HEK293 (cell line): ENCODE data around the gene GSTP1.

Source experiments
- CTCF ChIA-PET: fragments of 350-600 bp; formaldehyde crosslinking; extraction: SDS; loops from one replicate; lab custom pipeline; 2021; ENCODE audit warnings: antibody characterized with exemption; lab: Yijun Ruan, JAX
- POLR2A ChIA-PET: fragments of 300-600 bp; formaldehyde crosslinking; extraction: SDS; loops from one replicate; lab custom pipeline; 2020; ENCODE audit warnings: antibody characterized with exemption, inconsistent platforms; lab: Yijun Ruan, JAX
- H3K27ac ChIP-seq: fragments of 200-500 bp; sonication (Bioruptor generic); 2 replicates; pipeline ENCODE4 v1.5.1; 2014; ENCODE audit warnings: low read depth, low read length, control low read depth, inconsistent platforms; ENCODE audit errors: extremely low read depth
- H3K36me3 ChIP-seq, 2 experiments: fragments of 200-500 bp in 1 of 2; sonication (Bioruptor generic) in 1 of 2; 1 replicate in 1 of 2; 2 replicates in 1 of 2; pipeline ENCODE4 v1.5.1; 2014 to 2017; ENCODE audit warnings: inconsistent platforms in 2 of 2, low read length in 2 of 2; ENCODE audit not compliant: control insufficient read depth in 2 of 2, insufficient read depth in 1 of 2
- H3K4me1 ChIP-seq: fragments of 200-500 bp; sonication (Bioruptor generic); 2 replicates; pipeline ENCODE4 v1.5.1; 2014; ENCODE audit warnings: mild to moderate bottlenecking, low read length, inconsistent platforms; ENCODE audit not compliant: control insufficient read depth, insufficient read depth
- H3K4me3 ChIP-seq: 2 replicates; pipeline ENCODE4 v1.5.1; 2011; ENCODE audit warnings: low read depth, mild to moderate bottlenecking, control low read depth, low read length, moderate library complexity
- H3K9me3 ChIP-seq: fragments of 200-500 bp; sonication (Bioruptor generic); 2 replicates; pipeline ENCODE4 v1.5.1; 2014; ENCODE audit warnings: low read depth, low read length, inconsistent platforms; ENCODE audit not compliant: control insufficient read depth, insufficient read depth
- BCL11B ChIP-seq: fragments of 450-650 bp; formaldehyde crosslinking; IDR thresholded peaks from 2 replicates; pipeline ENCODE4 v1.5.1; 2016; ENCODE audit warnings: low read depth, missing biosample characterization, missing genetic modification characterization
- GLI2 ChIP-seq: fragments of 450-650 bp; formaldehyde crosslinking; IDR thresholded peaks from 2 replicates; pipeline ENCODE4; 2017; ENCODE audit warnings: missing biosample characterization, missing genetic modification characterization, low read depth, borderline replicate concordance
- KLF8 ChIP-seq: fragments of 450-650 bp; formaldehyde crosslinking; IDR thresholded peaks from 2 replicates; pipeline ENCODE4 v1.5.1; 2016; ENCODE audit warnings: missing biosample characterization, missing genetic modification characterization
- PRDM1 ChIP-seq: fragments of 450-650 bp; formaldehyde crosslinking; IDR thresholded peaks from 2 replicates; pipeline ENCODE4; 2016; ENCODE audit warnings: missing biosample characterization, missing genetic modification characterization
- ZBTB21 ChIP-seq: fragments of 450-650 bp; formaldehyde crosslinking; IDR thresholded peaks from 2 replicates; pipeline ENCODE4 v1.5.1; 2017; ENCODE audit warnings: missing biosample characterization, missing genetic modification characterization
- ZNF140 ChIP-seq: fragments of 450-650 bp; formaldehyde crosslinking; IDR thresholded peaks from 2 replicates; pipeline ENCODE4 v1.5.1; 2016; ENCODE audit warnings: missing biosample characterization, missing genetic modification characterization
- ZNF211 ChIP-seq: fragments of 450-650 bp; formaldehyde crosslinking; IDR thresholded peaks from 2 replicates; pipeline ENCODE4 v1.5.1; 2016; ENCODE audit warnings: low read depth, missing biosample characterization, missing genetic modification characterization
- ZNF223 ChIP-seq: fragments of 450-650 bp; formaldehyde crosslinking; IDR thresholded peaks from 2 replicates; pipeline ENCODE4 v1.5.1; 2016; ENCODE audit warnings: missing biosample characterization, missing genetic modification characterization
- ZNF302 ChIP-seq: fragments of 450-650 bp; formaldehyde crosslinking; IDR thresholded peaks from 2 replicates; pipeline ENCODE4 v1.5.1; 2016; ENCODE audit warnings: missing biosample characterization, missing genetic modification characterization, low read depth
- ZNF311 ChIP-seq: fragments of 450-650 bp; formaldehyde crosslinking; IDR thresholded peaks from 2 replicates; pipeline ENCODE4 v1.5.1; 2017; ENCODE audit warnings: missing biosample characterization, missing genetic modification characterization, borderline replicate concordance
- ZNF558 ChIP-seq: fragments of 450-650 bp; formaldehyde crosslinking; IDR thresholded peaks from 2 replicates; pipeline ENCODE4 v1.5.1; 2016; ENCODE audit warnings: missing biosample characterization, missing genetic modification characterization
- ZNF621 ChIP-seq: fragments of 450-650 bp; formaldehyde crosslinking; IDR thresholded peaks from 2 replicates; pipeline ENCODE4 v1.5.1; 2017; ENCODE audit warnings: missing biosample characterization, missing genetic modification characterization
- ZNF654 ChIP-seq: fragments of 450-650 bp; formaldehyde crosslinking; IDR thresholded peaks from 2 replicates; pipeline ENCODE4 v1.5.1; 2016; ENCODE audit warnings: low read depth, missing biosample characterization, missing genetic modification characterization
- ZNF76 ChIP-seq: fragments of 450-650 bp; formaldehyde crosslinking; IDR thresholded peaks from 2 replicates; pipeline ENCODE4; 2016; ENCODE audit warnings: low read depth, missing biosample characterization, missing genetic modification characterization, borderline replicate concordance
- ZNF777 ChIP-seq: fragments of 450-650 bp; formaldehyde crosslinking; IDR thresholded peaks from 2 replicates; pipeline ENCODE4 v1.5.1; 2017; ENCODE audit warnings: missing biosample characterization, missing genetic modification characterization, borderline replicate concordance
- TF ChIP-seq, protein P1 (sequence below): fragments of 450-650 bp; formaldehyde crosslinking; IDR thresholded peaks from 2 replicates; pipeline ENCODE4 v1.5.1; 2016; ENCODE audit warnings: missing biosample characterization, missing genetic modification characterization
- TF ChIP-seq, protein P2 (sequence below): fragments of 450-650 bp; formaldehyde crosslinking; IDR thresholded peaks from 2 replicates; pipeline ENCODE4 v1.5.1; 2016; ENCODE audit warnings: missing biosample characterization, missing genetic modification characterization, low read depth
- TF ChIP-seq, protein P3 (sequence below): fragments of 450-650 bp; formaldehyde crosslinking; IDR thresholded peaks from 2 replicates; pipeline ENCODE4 v1.5.1; 2016; ENCODE audit warnings: missing biosample characterization, missing genetic modification characterization
- TF ChIP-seq, protein P4 (sequence below): fragments of 450-650 bp; formaldehyde crosslinking; IDR thresholded peaks from 2 replicates; pipeline ENCODE4 v1.5.1; 2016; ENCODE audit warnings: missing biosample characterization, missing genetic modification characterization

GSTP1 gene

DNA sequence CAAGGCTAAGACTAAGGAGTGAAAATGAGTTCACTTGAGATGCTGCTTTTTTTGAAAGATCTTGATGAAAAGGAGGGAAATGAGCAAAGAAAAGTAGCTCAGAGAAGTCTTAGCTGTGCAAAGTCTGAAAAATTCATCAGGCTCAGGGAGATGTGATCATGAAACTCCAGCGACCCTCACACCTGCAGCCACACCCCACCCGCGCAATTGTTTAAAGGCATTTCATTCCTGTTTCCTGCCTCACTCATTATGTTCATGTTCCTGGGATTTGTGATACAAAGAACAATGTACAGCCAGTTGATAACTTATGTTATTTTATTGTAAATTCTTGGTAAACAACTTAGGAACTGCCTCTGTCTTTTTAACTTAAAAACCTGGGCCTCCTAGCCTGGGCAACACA, 8.7 kb upstream of the GSTP1 start:
- CTCF ChIA-PET: interaction anchor here (0.6 kb wide), 1 partner anchor 110 kb away, joined by 3 read pairs; no protein-coding TSS in a partner anchor
- POLR2A ChIA-PET: no interaction called here
- H3K27ac ChIP-seq: no peak overlapping the region
- TF ChIP-seq ZNF76 (tag by site-specific recombination) (no peak), PRDM1 (tag by site-specific recombination) (no peak), ZBTB21 (no peak), ZNF621 (tag by site-specific recombination) (no peak), ZNF558 (tag by site-specific recombination) (no peak), KLF8 (tag by site-specific recombination) (no peak), GLI2 (tag by site-specific recombination) (no peak), ZNF654 (tag by site-specific recombination) (no peak), ZNF302 (tag by site-specific recombination) (no peak), ZNF223 (tag by site-specific recombination) (no peak)
- TF ChIP-seq, protein P1, sequence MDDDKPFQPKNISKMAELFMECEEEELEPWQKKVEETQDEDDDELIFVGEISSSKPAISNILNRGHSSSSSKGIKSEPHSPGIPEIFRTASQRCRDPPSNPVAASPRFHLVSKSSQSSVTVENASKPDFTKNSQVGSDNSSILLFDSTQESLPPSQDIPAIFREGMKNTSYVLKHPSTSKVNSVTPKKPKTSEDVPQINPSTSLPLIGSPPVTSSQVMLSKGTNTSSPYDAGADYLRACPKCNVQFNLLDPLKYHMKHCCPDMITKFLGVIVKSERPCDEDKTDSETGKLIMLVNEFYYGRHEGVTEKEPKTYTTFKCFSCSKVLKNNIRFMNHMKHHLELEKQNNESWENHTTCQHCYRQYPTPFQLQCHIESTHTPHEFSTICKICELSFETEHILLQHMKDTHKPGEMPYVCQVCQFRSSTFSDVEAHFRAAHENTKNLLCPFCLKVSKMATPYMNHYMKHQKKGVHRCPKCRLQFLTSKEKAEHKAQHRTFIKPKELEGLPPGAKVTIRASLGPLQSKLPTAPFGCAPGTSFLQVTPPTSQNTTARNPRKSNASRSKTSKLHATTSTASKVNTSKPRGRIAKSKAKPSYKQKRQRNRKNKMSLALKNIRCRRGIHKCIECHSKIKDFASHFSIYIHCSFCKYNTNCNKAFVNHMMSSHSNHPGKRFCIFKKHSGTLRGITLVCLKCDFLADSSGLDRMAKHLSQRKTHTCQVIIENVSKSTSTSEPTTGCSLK (tag by site-specific recombination): no peak
- TF ChIP-seq, protein P2, sequence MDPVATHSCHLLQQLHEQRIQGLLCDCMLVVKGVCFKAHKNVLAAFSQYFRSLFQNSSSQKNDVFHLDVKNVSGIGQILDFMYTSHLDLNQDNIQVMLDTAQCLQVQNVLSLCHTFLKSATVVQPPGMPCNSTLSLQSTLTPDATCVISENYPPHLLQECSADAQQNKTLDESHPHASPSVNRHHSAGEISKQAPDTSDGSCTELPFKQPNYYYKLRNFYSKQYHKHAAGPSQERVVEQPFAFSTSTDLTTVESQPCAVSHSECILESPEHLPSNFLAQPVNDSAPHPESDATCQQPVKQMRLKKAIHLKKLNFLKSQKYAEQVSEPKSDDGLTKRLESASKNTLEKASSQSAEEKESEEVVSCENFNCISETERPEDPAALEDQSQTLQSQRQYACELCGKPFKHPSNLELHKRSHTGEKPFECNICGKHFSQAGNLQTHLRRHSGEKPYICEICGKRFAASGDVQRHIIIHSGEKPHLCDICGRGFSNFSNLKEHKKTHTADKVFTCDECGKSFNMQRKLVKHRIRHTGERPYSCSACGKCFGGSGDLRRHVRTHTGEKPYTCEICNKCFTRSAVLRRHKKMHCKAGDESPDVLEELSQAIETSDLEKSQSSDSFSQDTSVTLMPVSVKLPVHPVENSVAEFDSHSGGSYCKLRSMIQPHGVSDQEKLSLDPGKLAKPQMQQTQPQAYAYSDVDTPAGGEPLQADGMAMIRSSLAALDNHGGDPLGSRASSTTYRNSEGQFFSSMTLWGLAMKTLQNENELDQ (tag by site-specific recombination): no peak
- TF ChIP-seq, all 188 proteins: peak for 0
- H3K4me3 ChIP-seq: no peak overlapping the region
- no peaks in the 10 kb centered on the region for H3K9me3 ChIP-seq
- H3K36me3 ChIP-seq: no peaks in the 10 kb centered on the region
- H3K4me1 ChIP-seq: no peaks in the 10 kb centered on the region

DNA sequence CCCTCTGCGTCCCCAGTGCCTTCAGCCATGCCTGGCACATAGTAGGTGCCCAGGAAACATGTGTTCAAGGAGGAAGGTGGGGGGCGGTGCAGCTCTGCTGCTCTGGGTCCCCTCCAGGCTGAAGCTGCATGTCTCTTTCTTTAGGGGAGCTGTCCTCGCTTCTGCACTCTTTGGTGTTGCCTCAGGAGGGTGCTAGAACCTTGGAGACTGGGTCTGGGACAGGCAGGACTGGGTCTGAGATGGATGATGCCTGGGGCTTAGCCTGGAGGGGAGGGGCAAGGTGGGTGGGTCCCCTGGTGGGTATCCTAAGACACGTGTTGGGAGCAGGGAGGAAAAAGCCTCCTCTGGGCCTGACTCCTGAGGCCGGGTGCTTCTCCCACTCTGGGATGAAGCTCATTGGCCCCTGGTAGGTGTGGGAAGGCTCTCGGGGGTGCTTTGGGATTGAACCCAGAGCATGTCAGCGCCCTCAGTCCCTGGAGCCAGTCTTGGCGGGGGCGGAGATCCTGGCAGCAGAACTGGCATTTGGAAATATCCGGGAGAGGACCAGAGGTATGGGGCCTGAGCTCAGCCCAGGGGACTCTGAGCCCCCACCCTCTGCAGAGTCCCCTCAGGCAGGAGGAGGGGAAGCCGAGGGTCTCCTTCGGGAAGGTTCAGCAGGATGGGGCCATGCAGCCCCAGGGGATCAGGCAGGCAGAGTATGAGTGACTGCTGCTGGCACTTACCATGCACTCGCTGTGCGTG, 6.7 kb upstream of the GSTP1 start:
- no peaks in the 10 kb centered on the region for H3K9me3 ChIP-seq
- H3K4me3 ChIP-seq: no peak overlapping the region
- ChIA-PET CTCF (interaction anchor here (0.6 to 1.7 kb wide), 6 partner anchors 22 to 436 kb away, joined by 3 to 5 read pairs (median 4); partner anchors contain the start of gene TBX10), POLR2A (no interaction called here)
- no peak for TF ChIP-seq ZNF311
- TF ChIP-seq ZNF621 (tag by site-specific recombination): no peak
- TF ChIP-seq ZNF777 (tag by site-specific recombination): no peak
- no peak for TF ChIP-seq ZNF211
- TF ChIP-seq, protein P3, sequence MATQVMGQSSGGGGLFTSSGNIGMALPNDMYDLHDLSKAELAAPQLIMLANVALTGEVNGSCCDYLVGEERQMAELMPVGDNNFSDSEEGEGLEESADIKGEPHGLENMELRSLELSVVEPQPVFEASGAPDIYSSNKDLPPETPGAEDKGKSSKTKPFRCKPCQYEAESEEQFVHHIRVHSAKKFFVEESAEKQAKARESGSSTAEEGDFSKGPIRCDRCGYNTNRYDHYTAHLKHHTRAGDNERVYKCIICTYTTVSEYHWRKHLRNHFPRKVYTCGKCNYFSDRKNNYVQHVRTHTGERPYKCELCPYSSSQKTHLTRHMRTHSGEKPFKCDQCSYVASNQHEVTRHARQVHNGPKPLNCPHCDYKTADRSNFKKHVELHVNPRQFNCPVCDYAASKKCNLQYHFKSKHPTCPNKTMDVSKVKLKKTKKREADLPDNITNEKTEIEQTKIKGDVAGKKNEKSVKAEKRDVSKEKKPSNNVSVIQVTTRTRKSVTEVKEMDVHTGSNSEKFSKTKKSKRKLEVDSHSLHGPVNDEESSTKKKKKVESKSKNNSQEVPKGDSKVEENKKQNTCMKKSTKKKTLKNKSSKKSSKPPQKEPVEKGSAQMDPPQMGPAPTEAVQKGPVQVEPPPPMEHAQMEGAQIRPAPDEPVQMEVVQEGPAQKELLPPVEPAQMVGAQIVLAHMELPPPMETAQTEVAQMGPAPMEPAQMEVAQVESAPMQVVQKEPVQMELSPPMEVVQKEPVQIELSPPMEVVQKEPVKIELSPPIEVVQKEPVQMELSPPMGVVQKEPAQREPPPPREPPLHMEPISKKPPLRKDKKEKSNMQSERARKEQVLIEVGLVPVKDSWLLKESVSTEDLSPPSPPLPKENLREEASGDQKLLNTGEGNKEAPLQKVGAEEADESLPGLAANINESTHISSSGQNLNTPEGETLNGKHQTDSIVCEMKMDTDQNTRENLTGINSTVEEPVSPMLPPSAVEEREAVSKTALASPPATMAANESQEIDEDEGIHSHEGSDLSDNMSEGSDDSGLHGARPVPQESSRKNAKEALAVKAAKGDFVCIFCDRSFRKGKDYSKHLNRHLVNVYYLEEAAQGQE (tag by site-specific recombination): no peak
- TF ChIP-seq, protein P4, sequence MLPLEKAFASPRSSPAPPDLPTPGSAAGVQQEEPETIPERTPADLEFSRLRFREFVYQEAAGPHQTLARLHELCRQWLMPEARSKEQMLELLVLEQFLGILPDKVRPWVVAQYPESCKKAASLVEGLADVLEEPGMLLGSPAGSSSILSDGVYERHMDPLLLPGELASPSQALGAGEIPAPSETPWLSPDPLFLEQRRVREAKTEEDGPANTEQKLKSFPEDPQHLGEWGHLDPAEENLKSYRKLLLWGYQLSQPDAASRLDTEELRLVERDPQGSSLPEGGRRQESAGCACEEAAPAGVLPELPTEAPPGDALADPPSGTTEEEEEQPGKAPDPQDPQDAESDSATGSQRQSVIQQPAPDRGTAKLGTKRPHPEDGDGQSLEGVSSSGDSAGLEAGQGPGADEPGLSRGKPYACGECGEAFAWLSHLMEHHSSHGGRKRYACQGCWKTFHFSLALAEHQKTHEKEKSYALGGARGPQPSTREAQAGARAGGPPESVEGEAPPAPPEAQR (tag by site-specific recombination): no peak
- TF ChIP-seq BCL11B (tag by site-specific recombination): no peak
- TF ChIP-seq ZNF140: no peak
- no peaks in the 10 kb centered on the region for H3K36me3 ChIP-seq
- no peaks in the 10 kb centered on the region for H3K4me1 ChIP-seq
- no peak overlapping the region for H3K27ac ChIP-seq
